Gastrocnemius medialis (tissue), 4 donors: ENCODE data around the gene PLCH1.

Experiments used
- CTCF ChIP-seq, 5 experiments: fragments of 450-650 bp in 3 of 5; fragments of 200-600 bp in 2 of 5; sonication (generic) in 2 of 5; IDR thresholded peaks in 4 of 5; conservative IDR thresholded peaks in 1 of 5; 1 replicate in 4 of 5; 2 replicates in 1 of 5; pipeline ENCODE4 v1.5.1; 2016 to 2019; ENCODE audit warnings: antibody characterized with exemption in 5 of 5, mild to moderate bottlenecking in 3 of 5, moderate library complexity in 3 of 5
- POLR2A ChIP-seq, 2 donors: fragments of 450-650 bp; IDR thresholded peaks; one replicate each; pipeline ENCODE4 v1.6.1; 2017; ENCODE audit warnings: antibody characterized with exemption in 2 of 2, mild to moderate bottlenecking in 2 of 2, moderate library complexity in 2 of 2

- no peak for TF ChIP-seq CTCF (IDR thresholded peaks at IDR 0.05 in 4 of 5, conservative IDR thresholded peaks at IDR 0.05 in 1 of 5)
- no peak for TF ChIP-seq POLR2A (IDR thresholded peaks at IDR 0.05)
Observed at GRCh38 chr3:155443815-155444214, 301.1 kb downstream of the PLCH1 start.
